Measurements from ENCODE around the gene SAA2. TPM values are rescaled to one million over a fixed set of nuclear protein-coding genes. Genes with fewer than 3 reads are reported as not detected.

SAA2 gene
- 4.2 TPM for total RNA-seq
- long read RNA-seq = 0 reads

- Histone ChIP-seq H3K36me3 (no peaks in the 10 kb centered on the region), H3K27ac (no peak within 1 kb of the TSS), H3K4me3 (no peak within 1 kb of the TSS), H3K9me3 (no peaks in the 10 kb centered on the region), H3K4me1 (no peaks in the 10 kb centered on the region), H3K27me3 (no peaks in the 10 kb centered on the region)
- intact Hi-C loops (cut with DNase I) = no loop called here
- TF ChIP-seq, protein P1, sequence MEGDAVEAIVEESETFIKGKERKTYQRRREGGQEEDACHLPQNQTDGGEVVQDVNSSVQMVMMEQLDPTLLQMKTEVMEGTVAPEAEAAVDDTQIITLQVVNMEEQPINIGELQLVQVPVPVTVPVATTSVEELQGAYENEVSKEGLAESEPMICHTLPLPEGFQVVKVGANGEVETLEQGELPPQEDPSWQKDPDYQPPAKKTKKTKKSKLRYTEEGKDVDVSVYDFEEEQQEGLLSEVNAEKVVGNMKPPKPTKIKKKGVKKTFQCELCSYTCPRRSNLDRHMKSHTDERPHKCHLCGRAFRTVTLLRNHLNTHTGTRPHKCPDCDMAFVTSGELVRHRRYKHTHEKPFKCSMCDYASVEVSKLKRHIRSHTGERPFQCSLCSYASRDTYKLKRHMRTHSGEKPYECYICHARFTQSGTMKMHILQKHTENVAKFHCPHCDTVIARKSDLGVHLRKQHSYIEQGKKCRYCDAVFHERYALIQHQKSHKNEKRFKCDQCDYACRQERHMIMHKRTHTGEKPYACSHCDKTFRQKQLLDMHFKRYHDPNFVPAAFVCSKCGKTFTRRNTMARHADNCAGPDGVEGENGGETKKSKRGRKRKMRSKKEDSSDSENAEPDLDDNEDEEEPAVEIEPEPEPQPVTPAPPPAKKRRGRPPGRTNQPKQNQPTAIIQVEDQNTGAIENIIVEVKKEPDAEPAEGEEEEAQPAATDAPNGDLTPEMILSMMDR (IDR thresholded peaks at IDR 0.05) = no peak
- DNase-seq (no peak), ATAC-seq (no peak)
Measured at GRCh38 chr11:18248561-18248960, at the start of gene SAA2. Gene SAA2, minus strand, starts transcription at chr11:18248668. Its CDS starts 657 bp downstream, at chr11:18248011.

GRCh38 chr11:18295316-18295715 lies 46.8 kb upstream of the SAA2 start:
- no peak for DNase-seq
- peaks cover 91% of the 10 kb centered on the region for H3K36me3 ChIP-seq

GRCh38 chr11:18294862-18295261 lies 46.4 kb upstream of the SAA2 start:
- DNase-seq = no peak
- Histone ChIP-seq H3K27me3 (no peaks in the 10 kb centered on the region), H3K4me3 (no peak overlapping the region), H3K27ac (no peak overlapping the region), H3K4me1 (no peaks in the 10 kb centered on the region), H3K9me3 (no peaks in the 10 kb centered on the region), H3K36me3 (peaks cover 91% of the 10 kb centered on the region)
- ATAC-seq = no peak
- TF ChIP-seq, protein P1 (IDR thresholded peaks at IDR 0.05) = no peak
- intact Hi-C loops (cut with DNase I) = no loop called here

More at GRCh38 chr11:18295316-18295715, 46.8 kb upstream of the SAA2 start:
- Histone ChIP-seq H3K9me3 (no peaks in the 10 kb centered on the region), H3K4me3 (no peak overlapping the region), H3K27ac (no peak overlapping the region), H3K27me3 (no peaks in the 10 kb centered on the region), H3K4me1 (no peaks in the 10 kb centered on the region)
- TF ChIP-seq, protein P1 (IDR thresholded peaks at IDR 0.05) = no peak
- no peak for ATAC-seq
- intact Hi-C loops (cut with DNase I) = no loop called here

DNA sequence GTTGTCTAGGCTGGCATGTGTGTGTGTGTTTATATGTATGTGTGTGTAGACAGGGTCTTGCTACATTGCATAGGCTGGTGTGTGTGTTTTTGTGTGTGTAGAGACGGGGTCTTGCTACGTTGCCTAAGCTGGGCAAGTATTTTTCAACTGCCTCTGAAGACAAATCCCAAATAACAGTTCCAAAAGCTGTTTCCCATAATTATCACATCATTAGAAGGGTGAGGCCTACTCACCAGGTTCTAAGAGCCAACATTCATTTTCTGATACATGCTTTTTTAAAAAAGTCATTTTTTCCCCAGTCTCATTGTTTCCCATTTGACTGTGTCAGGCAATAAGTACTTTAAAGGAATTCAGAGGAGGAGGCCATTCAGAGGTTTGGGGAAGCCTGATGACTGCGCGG lies 40.4 kb upstream of the SAA2 start:
- H3K9me3 ChIP-seq = no peaks in the 10 kb centered on the region
- intact Hi-C loops (cut with DNase I) = no loop called here
- H3K27me3 ChIP-seq = no peaks in the 10 kb centered on the region
- no peak overlapping the region for H3K4me3 ChIP-seq
- H3K36me3 ChIP-seq = peaks cover 90% of the 10 kb centered on the region
- no peaks in the 10 kb centered on the region for H3K4me1 ChIP-seq
- ATAC-seq (no peak), DNase-seq (no peak)
- no peak overlapping the region for H3K27ac ChIP-seq
- TF ChIP-seq, protein P1 (IDR thresholded peaks at IDR 0.05) = no peak

DNA sequence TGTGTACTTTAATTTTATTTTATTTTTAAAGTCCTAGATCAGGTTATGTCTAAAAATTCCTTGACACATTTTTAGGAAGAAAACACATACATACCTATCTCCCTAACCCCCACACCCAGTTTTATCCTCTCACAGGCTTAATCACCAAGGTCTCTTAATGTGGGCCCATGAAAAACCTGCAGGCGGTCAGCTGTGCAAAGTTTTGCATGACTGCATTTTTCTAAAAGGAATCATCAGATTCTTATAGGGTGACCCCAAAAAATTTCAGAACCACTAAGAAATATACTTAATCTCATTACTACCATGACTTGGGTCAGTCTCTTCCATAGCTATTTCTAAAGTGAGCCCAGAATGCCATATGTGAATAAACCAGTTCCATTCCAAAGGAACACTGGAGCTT lies 37.4 kb upstream of the SAA2 start:
- Histone ChIP-seq H3K36me3 (peaks cover 82% of the 10 kb centered on the region), H3K4me1 (no peaks in the 10 kb centered on the region), H3K4me3 (no peak overlapping the region), H3K27ac (no peak overlapping the region), H3K9me3 (no peaks in the 10 kb centered on the region), H3K27me3 (no peaks in the 10 kb centered on the region)
- DNase-seq (no peak), ATAC-seq (no peak)
- intact Hi-C loops (cut with DNase I) = no loop called here
- TF ChIP-seq, protein P1 (IDR thresholded peaks at IDR 0.05) = no peak

- no peak overlapping the region for H3K27ac ChIP-seq
- DNase-seq = no peak
- TF ChIP-seq, protein P1 (IDR thresholded peaks at IDR 0.05) = no peak
- no peak for ATAC-seq
- H3K4me1 ChIP-seq = no peaks in the 10 kb centered on the region
- intact Hi-C loops (cut with DNase I) = no loop called here
- H3K27me3 ChIP-seq = no peaks in the 10 kb centered on the region
- H3K9me3 ChIP-seq = no peaks in the 10 kb centered on the region
- peaks cover 76% of the 10 kb centered on the region for H3K36me3 ChIP-seq
- H3K4me3 ChIP-seq = no peak overlapping the region
Measured at GRCh38 chr11:18282626-18283025, 34.2 kb upstream of the SAA2 start.

Data from upper lobe of right lung (tissue), 1 donor.